ENCODE measurements around the gene TGFB1. TPM values are rescaled to one million over a fixed set of nuclear protein-coding genes. Genes with fewer than 3 reads are reported as not detected.

TGFB1 gene
- total and polyA plus RNA-seq, 9 of the 15 experiments (the other 6 are each of a cell fraction or from before 2014, with no cell fraction given) = 0.24 to 159 (median 17.2) TPM

- 0 out of 2 replicates have a peak, but pooled peaks have one; percentile 54 for TF ChIP-seq CREB3 (tag; conservative IDR thresholded peaks at IDR 0.05; ENCODE audit: low read depth)
- TF ChIP-seq EZH2 (IDR thresholded peaks at IDR 0.05; ENCODE audit: borderline replicate concordance, low read depth, low read length) = no peak
- no peak for TF ChIP-seq TRIM25 (IDR thresholded peaks at IDR 0.05; ENCODE audit: borderline replicate concordance)
- TF ChIP-seq CBX5 (IDR thresholded peaks at IDR 0.05; ENCODE audit: borderline replicate concordance, low read depth) = no peak
- TF ChIP-seq DEAF1 (CRISPR knock-in tag; IDR thresholded peaks at IDR 0.05) = no peak
- peak; percentile 59; the same call in 1 of the 2 replicates for TF ChIP-seq SMARCA5 (IDR thresholded peaks at IDR 0.05)
- no peak for TF ChIP-seq OTX1 (CRISPR knock-in tag; IDR thresholded peaks at IDR 0.05)
- no peak for TF ChIP-seq TCF15 (CRISPR knock-in tag; IDR thresholded peaks at IDR 0.05)
- no peak for TF ChIP-seq RREB1 (CRISPR knock-in tag; IDR thresholded peaks at IDR 0.05)
- TF ChIP-seq CBFB (CRISPR knock-in tag; IDR thresholded peaks at IDR 0.05) = no peak
- TF ChIP-seq BCOR (IDR thresholded peaks at IDR 0.05) = no peak
- TF ChIP-seq ZNF740 (CRISPR knock-in tag; IDR thresholded peaks at IDR 0.05) = no peak
- no peak for TF ChIP-seq ZNF740 (tag; IDR thresholded peaks at IDR 0.05)
- peak; percentile 30 for TF ChIP-seq NR2C1 (IDR thresholded peaks at IDR 0.05)
- peak; percentile 59 for TF ChIP-seq NR2C1 (tag; IDR thresholded peaks at IDR 0.05)
- TF ChIP-seq ZKSCAN3 (CRISPR knock-in tag; IDR thresholded peaks at IDR 0.05) = no peak
- TF ChIP-seq ZNF133 (CRISPR knock-in tag; IDR thresholded peaks at IDR 0.05) = no peak
Observed at GRCh38 chr19:41323430-41324125, 30.1 kb downstream of the TGFB1 start (continued).
